NCI-H1048 (cell line): Measurements from ENCODE around the gene EXOC7.

ENCODE experiments used
- DNase-seq: peaks from one replicate; lab custom pipeline; 2025; lab: John Stamatoyannopoulos, UW

Gene EXOC7

DNA sequence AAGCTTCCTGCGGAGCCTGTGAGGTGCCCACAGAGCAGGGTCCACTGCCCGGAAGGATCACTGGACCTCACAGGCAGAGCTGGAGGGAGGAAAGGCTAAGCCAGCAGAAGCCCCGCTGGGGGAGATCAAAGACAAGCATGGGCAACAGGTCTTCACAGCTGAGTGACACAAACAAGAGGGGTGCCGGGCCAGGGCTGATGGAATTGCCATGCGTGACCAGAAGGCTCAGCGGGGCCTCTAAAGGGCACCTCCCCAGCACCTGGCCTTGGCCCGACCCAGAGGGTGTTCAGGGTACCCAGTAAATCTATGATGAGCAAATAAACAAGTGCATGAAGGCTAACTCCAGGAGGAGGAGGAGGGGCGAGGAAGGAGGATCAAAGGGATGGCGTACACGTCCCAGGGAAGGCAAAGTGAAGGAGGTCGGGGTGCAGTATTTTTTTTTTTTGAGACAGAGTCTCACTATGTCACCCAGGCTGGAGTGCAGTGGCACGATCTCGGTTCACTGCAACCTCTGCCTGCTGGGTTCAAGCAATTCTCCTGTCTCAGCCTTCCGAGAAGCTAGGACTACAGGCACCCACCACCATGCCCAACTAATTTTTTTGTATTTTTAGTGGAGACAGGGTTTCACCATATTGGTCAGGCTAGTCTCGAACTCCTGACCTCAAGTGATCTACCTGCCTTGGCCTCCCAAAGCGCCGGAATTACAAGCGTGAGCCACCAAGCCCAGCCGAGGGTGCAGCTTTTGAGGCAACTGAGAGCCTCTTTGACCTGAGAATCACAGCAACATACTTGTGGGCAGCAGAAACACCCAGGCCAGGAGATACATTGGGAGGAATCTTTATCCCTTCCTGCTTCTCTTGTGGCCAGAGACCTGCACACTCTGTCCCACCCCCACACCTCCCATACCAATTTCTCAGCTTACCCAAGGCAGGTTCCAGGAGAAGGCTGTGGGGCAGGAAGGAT, 16.1 kb upstream of the EXOC7 start:
- DNase-seq: no peak

DNA sequence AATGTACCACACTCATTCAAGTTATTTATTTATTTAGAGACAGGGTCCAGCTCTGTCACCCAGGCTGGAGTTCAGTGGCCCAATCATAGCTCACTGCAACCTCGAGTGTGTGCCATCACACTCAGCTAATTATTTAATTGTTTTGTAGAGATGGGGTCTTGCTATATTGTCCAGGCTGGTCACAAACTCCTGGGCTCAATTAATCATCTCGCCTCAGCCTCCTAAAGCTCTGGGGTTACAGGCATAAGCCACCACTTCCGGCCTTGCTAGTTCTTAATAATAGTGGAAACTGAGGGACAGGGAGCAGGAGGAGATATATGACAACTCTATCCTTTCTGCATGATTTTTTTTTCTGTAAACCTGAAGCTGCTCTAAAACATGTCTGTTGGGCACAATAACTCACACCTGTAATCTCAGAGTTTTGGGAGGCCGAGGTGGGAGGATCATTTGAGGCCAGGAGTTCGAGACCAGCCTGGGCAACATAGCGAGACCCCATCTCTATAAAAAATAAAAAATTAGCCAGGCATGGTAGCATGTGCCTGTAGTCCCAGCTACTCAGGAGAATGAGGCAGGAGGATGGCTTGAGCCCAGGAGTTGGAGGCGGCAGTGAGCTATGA, 11.7 kb upstream of the EXOC7 start:
- DNase-seq: no peak

DNA sequence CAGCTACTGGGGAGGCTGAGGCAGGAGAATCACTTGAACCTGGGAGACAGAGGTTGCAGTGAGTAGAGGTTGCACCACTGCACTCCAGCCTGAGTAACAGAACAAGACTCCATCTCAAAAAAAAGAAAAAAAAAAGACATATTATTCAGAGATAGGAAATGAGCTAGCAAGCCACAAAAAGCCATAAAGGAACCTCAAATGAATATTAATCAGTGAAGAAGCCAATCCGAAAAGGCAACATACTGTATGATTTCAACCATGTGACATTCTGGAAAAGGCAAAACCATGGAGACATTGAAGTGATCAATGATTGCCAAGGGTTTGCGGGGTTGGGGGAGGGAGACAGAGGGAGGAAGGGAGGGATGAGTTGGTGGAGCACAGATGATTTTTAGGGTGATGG, 8.4 kb upstream of the EXOC7 start:
- DNase-seq: no peak

DNA sequence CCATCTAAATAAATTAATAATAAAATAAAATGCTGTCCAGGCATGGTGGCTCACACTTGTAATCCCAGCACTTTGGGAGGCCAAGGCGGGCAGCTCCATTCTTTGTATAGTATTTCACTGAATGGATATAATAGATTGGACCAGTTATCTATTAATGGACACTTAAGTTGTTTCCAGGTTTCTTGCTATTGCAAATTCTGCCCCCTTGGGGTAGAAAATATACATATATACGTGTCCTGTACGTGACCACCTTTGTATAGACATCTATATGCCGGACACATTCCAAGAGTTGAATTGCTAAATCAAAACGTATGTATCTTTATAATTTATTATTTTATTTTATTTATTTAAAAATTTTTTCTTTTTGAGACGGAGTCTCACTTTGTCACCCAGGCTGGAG, 3.9 kb upstream of the EXOC7 start:
- DNase-seq: no peak

DNA sequence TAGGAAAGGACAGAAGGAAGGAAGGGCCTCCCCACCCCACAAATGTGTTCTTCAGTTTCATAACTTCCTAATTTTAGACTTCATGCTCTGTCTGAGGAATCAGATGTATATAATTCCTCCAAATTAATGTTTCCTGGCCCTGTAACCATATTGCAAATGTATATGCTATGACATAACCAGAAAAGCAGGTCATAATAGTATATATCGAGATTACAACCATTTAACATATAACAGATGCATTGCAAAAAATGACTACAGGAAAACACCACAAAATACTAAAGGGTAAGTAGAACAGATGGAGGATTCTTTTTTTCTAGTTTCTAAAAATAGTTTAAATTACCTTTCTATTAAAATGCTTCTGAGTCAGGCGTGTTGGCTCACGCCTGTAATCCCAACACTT, 3.1 kb upstream of the EXOC7 start:
- DNase-seq: no peak

DNA sequence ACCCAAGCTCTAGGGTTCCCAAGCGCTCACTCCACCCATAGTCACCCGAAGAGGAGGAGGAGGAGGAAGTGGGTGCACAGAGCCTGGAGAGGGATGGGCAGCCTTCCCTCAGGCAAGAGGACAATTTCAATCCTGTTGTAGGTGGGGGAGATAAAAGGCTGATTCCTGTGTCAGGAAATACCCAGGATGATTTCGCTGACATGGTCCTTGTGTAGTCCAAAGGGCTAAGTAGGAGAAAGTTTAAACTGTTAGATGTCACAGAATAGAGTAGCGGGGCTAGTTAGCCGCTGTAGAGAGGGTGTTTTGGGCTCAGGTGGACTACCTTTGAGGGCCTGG, 1.3 kb upstream of the EXOC7 start:
- no peak for DNase-seq

DNA sequence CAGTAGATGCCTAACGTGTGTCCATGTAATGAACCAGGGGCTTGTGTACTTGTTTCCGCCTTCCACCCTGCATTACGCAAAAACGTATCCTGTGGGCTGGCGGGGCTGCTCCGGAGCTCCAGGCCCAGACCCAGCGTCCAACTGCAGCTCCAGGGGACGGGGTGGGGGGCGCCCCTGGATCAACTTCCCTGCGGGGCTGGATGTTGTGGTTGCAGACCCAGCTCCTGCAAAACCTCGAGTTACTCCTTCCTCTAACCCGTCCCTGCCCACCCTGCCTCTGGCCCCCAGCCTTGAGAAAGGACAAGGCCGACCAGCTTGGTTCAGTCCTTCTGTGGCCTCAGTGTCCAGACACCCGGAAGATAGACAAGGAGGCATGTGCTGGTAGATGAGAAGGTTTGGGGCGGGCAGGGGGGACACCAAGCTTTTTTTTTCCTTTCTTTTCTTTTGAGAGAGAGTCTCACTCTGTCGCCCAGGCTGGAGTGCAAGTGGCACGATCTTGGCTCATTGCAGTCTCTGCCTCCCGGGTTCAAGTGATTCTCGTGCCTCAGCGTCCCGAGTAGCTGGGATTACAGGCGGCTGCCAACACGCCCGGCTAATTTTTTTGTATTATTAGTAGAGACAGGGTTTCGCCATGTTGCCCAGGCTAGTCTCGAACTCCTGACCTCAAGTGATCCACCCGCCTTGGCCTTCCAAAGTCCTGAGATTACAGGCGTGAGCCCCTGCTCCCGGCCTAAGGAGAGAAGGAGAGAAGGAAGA, 731 bp upstream of the EXOC7 start:
- no peak for DNase-seq

DNA sequence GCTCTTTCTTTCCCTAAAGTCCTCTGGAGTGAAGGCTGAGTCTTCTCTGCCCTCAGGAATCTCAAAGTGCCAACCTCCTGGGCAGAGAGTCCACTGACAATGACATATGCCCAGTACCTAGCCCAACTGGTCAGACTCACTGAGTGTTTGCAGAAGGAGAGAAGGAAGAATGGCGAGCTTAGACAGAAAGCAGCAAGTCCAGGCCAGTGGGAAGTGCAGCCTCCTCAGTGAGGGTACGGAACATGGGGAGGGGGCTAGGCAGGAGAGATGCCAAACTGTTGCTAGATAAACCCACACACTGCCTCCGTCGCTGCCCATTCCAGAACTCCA, 678 bp downstream of the EXOC7 start:
- DNase-seq: no peak

DNA sequence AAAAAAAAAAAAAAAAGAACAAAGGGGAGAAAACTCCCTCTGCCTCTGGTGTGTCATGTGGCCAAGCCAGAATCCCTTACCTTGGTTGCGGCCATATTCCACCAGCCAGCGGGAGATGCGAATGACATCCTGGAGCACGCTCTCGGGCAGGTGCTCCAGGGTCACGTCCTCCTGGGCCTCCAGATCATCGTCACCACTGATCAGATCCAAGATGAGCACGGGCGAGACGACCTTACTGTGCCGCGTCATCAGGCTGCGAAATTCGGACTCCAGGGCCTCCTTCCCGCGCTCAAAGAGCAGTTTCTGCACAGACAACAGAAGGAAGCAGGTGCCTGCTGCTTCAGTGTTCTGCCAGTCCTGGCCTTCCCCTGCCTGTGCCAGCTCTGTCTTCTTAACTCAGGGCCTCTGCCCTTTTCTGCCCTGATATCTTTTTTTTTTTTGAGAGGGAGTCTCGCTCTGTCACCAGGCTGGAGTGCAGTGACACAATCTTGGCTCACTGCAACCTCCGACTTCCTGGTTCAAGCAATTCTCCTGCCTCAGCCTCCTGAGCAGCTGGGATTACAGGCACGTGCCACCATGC, 5.8 kb downstream of the EXOC7 start:
- no peak for DNase-seq

DNA sequence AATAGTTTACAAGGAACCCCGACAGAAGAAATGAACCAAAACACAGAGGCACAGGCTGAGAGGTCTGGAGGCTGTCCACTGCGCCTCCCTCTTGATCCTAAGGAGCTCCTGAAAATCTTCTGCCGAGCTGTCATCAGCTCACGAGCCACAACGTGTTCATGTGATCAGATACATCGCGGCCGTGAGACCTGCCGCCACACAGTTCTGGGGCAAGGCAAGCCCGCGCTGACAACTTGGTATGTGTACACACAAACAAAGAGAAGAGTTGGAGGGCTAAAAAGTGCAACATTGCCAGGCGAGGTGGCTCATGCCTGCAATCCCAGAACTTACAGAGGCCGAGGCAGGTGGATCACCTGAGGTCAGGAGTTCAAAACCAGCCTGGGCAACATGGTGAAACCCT, 7.6 kb downstream of the EXOC7 start:
- no peak for DNase-seq

DNA sequence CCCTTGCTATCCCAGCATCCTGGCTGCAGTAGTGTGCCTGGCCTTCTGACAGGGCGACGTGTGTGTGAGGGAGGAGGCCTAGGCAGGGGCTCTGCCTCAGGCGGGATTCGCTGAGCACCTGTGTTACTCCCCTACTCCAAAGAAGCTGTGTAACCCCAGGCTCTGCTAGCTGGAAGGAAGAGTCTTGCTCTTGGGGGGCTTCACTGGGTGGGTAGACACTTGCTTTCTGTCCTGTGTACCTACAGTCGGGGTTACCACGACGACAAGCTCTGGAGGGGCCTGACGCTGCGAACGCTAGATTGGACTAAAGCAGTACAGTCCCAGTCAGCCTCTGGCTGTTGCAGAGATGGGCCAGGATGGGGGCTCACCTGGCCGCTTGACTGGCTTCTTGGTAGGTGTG, 9.5 kb downstream of the EXOC7 start:
- DNase-seq: no peak

DNA sequence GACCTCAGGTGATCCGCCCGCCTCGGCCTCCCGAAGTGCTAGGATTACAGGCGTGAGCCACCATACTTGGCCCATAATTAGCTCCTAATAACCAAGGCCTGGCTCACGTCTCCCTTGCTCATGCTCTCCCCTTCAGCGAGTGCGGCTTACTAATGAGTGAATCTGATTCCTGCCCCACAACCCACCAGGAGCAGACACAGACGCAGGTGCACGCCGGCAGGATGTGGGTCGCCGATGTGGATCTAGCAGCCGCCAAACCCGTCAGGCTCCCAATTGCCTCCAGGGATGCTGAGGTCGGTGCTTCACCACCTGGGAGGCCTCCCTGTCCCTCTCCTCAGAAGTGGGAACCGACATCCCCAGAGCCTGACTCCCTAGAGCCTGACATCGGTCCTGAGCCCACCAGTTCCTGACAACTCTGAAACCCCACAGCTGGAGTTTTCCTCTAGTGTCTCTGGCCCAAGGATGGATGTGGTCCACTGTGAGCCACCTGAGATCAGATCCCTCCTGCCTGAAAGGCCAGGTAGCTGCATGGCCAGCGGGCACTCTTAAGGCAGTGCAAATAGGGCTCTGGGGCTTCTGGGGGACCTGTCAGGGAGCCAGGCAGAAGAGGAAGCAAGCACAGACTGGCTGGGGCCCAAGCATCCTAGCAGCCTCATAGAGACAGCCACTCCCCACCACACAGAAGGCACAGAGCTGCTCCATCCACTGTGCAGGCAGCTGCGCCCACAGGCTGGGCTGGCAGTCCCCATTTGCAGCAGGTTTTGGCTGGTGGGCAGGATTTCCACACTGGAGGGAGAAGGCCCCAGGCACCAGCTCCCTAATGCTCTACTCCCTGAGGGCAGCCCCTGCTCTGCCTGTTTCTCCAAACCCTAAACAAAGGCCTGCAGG, 10.8 kb downstream of the EXOC7 start:
- no peak for DNase-seq

DNA sequence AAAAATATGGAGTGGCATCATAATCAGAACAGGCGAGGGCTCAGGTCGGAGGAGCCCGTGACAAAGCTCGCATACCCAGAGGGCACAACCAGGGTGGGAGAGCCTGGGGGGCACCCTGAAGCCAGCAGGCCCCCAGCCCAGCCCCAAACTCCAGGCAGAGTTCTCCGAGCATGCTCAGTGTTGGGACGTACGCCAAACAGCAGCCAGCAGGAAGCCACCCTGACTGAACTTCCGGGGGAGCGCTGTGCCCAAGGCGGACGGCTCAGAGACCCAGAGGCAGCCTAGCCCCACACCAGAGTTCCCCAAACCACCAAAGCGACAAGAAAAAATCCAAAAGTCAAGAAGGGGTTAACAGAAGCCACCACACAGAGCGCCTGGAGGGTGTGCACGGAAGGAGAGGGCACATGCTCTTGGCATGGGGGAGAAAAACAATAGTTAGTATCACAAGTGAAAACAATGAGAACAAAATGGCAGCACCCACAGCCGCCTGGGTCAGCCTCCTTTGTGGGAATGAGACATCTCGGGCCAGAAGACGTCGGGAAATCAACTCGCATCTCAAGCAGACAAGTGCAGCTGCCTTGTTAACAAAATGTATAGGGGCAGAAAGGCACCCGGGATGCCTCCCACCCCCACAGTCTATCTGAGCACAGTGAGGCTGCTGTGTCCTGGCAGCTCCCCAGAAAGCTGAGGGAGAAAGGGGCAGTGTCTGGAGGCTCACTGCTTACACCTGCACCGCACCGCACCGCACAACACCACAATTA, 11.9 kb downstream of the EXOC7 start:
- DNase-seq: no peak

DNA sequence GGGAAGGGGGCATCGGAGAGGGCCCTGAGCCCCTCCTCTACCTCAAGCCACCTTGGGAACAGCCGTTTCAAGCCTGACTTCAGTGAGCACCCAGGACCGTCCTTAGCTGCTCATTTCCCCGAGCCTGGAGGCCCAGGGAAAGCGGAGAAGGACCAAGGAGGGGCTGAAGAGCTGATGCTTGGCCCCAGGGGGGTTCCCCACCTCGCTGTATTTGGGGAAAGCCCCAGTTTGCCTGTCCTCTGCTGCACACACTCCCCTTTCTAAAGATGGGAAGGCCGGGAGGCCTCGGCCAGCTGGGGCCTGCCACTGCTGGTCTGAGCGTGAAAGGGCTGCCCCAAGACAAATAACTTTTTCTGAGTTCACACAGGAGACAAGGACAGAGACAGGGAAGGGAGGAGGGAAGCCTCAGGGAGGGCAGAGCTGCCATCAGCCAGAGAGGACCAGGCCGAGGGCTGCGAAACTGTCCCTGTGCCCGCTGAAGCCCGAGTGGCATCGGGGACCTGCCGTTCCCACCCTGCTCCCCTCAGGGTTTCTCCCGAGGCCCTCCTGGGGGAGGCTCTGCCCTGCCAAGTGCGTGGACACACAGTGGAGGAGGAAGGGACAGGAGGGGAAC, 13.0 kb downstream of the EXOC7 start:
- DNase-seq: no peak

DNA sequence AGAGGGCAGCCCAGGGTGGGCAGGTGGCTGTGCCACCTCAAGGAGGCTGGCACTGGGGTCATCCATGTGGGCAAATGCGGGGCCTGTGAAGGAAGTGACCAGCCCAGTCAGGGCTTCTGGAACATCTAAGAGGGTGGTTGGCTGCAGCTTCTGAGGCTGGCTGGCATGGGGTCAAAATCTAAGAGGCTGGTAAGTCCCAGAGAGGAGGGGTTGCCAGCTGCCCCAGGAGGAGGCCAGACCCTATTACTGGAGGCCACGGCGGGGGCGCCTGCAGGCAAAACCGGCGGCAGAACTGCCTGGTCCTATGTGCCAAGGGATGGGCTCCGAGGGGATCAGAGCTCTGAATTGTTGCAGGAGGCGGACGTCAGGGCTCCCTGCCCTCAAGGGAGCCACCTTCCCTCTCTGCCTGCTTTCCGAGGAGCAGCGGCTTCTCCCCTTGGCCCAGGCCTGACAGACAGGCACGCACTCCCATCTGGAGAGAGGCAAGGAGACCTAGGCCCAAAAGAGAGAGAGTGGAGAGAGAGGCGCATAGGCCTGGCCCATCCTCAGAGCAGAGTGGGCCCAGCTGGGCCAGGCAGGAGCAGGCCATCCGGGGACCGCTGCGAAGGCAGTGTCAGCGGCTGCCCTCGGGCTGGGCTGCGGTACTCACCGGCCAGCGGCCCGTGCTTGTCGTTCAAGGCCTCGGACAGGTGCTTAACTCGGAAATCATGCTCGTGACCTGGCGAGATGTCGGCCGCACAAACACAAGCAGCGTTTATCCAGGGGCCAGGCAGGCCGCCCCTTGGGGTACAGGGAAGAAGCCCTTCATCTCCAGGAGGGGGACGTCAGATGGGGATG, 13.7 kb downstream of the EXOC7 start:
- no peak for DNase-seq

DNA sequence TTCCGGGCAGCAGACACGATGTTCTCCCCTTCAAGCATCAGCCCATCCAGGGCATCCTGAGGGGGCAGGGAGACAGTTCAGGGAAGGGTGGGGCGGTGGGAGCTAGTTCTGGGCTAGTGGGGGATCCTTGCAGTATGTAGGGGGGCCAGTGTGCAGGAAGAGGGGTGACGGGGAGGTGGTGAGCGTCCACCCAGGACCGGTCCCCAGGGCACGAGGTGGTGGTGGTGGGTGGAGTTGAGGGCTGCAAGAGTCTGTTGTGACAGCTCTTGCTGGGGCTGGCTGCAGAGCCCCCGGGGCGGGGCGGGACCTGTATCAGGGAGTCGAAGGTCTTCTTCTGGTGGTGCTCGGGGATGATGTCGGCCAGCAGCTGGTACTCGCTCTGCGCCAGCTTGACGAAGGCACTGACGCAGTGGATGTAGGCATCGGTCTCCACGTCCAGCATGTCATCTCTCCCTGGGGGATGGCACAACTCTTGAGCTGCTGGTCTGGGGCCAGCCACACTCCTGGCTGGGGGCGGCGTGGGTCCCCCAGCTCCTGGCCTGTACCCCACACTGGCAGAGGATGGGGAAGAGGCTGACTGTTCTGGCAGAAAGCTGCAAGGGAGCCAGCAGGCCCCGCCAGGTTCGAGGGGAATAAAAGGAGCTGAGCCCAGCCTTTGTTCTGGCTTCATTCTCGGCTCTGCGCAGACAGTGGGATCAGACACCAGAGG, 14.6 kb downstream of the EXOC7 start:
- DNase-seq: no peak

DNA sequence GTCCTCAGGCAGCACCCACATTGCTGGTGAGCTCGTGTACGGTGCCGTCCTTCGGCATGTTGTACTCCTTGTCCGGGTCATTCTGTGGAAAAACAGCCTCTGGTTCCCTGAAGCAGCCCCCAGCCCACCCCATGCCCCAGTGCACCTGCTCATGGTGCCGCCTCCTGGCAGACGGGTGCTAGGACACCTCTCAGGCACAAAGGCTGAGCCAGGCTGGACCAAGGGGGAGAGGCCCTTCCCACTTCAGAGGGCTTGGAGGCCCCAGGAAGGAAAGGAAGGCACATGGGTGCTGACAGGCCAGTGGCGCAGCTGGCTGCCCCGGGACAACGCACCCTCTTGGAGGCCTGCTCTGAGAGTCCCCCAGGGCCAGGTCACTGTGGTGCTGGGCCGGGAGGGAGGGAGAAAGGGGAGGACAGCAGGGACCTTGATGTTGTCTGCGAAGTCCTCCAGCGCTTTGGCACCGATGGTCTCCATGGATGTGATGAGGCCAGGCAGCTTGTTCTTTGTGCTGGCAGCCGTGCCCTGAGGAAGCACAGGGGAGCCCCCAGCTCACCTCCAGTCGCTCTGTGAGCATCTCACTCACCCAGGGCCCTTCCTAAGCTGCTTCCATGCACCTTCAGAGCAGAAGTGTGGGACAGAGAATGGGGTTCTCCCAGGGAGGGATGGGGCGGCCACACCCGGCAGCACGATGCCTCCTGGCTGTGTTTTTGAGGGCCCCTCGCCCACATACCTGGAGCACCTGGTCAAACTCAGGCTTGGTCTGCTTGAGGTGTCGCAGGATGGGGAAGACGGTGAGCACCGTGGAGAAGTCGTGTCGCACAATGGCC, 15.3 kb downstream of the EXOC7 start:
- no peak for DNase-seq

DNA sequence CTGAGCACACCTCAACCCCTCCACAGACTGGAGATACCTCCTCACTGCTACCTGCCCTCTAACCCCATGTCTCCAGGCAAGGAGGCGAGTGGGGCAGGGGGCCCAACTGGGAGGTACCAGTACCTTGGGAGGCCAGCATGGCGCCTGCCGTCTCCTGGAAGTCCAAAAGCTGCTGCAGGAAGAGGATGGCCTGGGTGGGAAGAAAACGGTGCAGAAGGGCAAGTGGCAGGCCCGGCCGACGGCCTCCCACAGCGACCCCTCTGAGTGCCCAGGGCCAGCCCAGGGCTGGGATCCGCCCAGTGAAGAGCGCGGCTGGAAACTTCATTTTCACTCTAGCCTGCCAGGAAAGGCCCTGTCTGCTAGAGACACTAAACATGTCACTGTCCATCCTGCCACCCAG, 16.1 kb downstream of the EXOC7 start:
- no peak for DNase-seq
